H9 (cell line): ENCODE measurements around the gene LRRK1. TPM values are rescaled to one million over a fixed set of nuclear protein-coding genes. Genes with fewer than 3 reads are reported as not detected.

Experiments used
- DNase-seq: peaks from one replicate; pipeline ENCODE4 v3.0.0-alpha.2; 2017
- H2AFZ ChIP-seq: one replicate; pipeline ENCODE4 v1.6.1; 2013; ENCODE audit warnings: mild to moderate bottlenecking, low read length, control low read depth, moderate library complexity
- H2AK5ac ChIP-seq: 2 replicates; pipeline ENCODE4 v1.6.1; 2013; ENCODE audit warnings: low read length, control low read depth, mixed read lengths; ENCODE audit not compliant: insufficient read length
- H2BK120ac ChIP-seq: one replicate; pipeline ENCODE4 v1.6.1; 2013; ENCODE audit warnings: low read depth, mild to moderate bottlenecking, low read length, control low read depth, inconsistent platforms; ENCODE audit not compliant: poor library complexity, severe bottlenecking
- H2BK12ac ChIP-seq: 2 replicates; pipeline ENCODE4 v1.6.1; 2013; ENCODE audit warnings: low read length, control low read depth, mixed read lengths, low read depth; ENCODE audit not compliant: insufficient read length
- H2BK15ac ChIP-seq: 2 replicates; pipeline ENCODE4 v1.6.1; 2013; ENCODE audit warnings: low read depth, low read length, control low read depth
- H2BK20ac ChIP-seq: one replicate; pipeline ENCODE4 v1.6.1; 2013; ENCODE audit warnings: low read depth, mild to moderate bottlenecking, low read length, control low read depth, inconsistent platforms; ENCODE audit not compliant: poor library complexity, severe bottlenecking
- H2BK5ac ChIP-seq: 2 replicates; pipeline ENCODE4 v1.6.1; 2013; ENCODE audit warnings: low read length, control low read depth, mixed read lengths; ENCODE audit not compliant: insufficient read length
- H3K14ac ChIP-seq: 2 replicates; pipeline ENCODE4 v1.6.1; 2013; ENCODE audit warnings: low read length, control low read depth; ENCODE audit not compliant: insufficient read depth
- H3K18ac ChIP-seq: 2 replicates; pipeline ENCODE4 v1.6.1; 2013; ENCODE audit warnings: low read depth, mild to moderate bottlenecking, mixed read lengths, low read length, control low read depth; ENCODE audit not compliant: insufficient read length
- H3K23ac ChIP-seq: 2 replicates; pipeline ENCODE4 v1.6.1; 2013; ENCODE audit warnings: low read length, control low read depth, mixed read lengths, low read depth; ENCODE audit not compliant: insufficient read length
- H3K23me2 ChIP-seq: 2 replicates; pipeline ENCODE4 v1.6.1; 2013; ENCODE audit warnings: low read depth, mild to moderate bottlenecking, mixed read lengths, low read length, control low read depth; ENCODE audit not compliant: insufficient read length, poor library complexity, severe bottlenecking
- H3K27ac ChIP-seq: 2 replicates; pipeline ENCODE4 v1.5.1; 2013; ENCODE audit warnings: low read length, control low read depth, mixed read lengths, low read depth; ENCODE audit not compliant: insufficient read length
- H3K27me3 ChIP-seq: 2 replicates; pipeline ENCODE4 v1.6.1; 2013; ENCODE audit warnings: low read length, control low read depth, inconsistent platforms; ENCODE audit not compliant: insufficient read depth
- H3K4ac ChIP-seq: 2 replicates; pipeline ENCODE4 v1.6.1; 2013; ENCODE audit warnings: low read depth, mild to moderate bottlenecking, control low read depth, inconsistent platforms, low read length, moderate library complexity
- H3K4me1 ChIP-seq: 2 replicates; pipeline ENCODE4 v1.6.1; 2013; ENCODE audit warnings: low read length, control low read depth, inconsistent platforms; ENCODE audit not compliant: insufficient read depth
- H3K4me2 ChIP-seq: 2 replicates; pipeline ENCODE4 v1.6.1; 2013; ENCODE audit warnings: low read length, control low read depth, mixed read lengths; ENCODE audit not compliant: insufficient read length, insufficient read depth
- H3K56ac ChIP-seq: 2 replicates; pipeline ENCODE4 v1.6.1; 2013; ENCODE audit warnings: low read depth, mild to moderate bottlenecking, mixed read lengths, low read length, control low read depth; ENCODE audit not compliant: insufficient read length
- H3K79me1 ChIP-seq: 2 replicates; pipeline ENCODE4 v1.6.1; 2013; ENCODE audit warnings: low read depth, mild to moderate bottlenecking, moderate library complexity, low read length, control low read depth, inconsistent platforms; ENCODE audit not compliant: insufficient read depth, poor library complexity, severe bottlenecking
- H3K79me2 ChIP-seq: 2 replicates; pipeline ENCODE4 v1.6.1; 2013; ENCODE audit warnings: low read length, control low read depth, inconsistent platforms; ENCODE audit not compliant: insufficient read depth
- H3K9ac ChIP-seq: 2 replicates; pipeline ENCODE4 v1.6.1; 2013; ENCODE audit warnings: low read length, control low read depth, mixed read lengths; ENCODE audit not compliant: insufficient read length; ENCODE audit errors: extremely low read depth
- H3K9me3 ChIP-seq: one replicate; pipeline ENCODE4 v1.6.1; 2013; ENCODE audit warnings: low read depth, low read length, inconsistent platforms; ENCODE audit not compliant: control insufficient read depth
- H3T11ph ChIP-seq: one replicate; pipeline ENCODE4 v1.6.1; 2013; ENCODE audit warnings: mild to moderate bottlenecking, low read length, control low read depth, inconsistent platforms
- H4K20me1 ChIP-seq: one replicate; pipeline ENCODE4 v1.6.1; 2013; ENCODE audit not compliant: control insufficient read depth, insufficient read length, insufficient read depth
- H4K5ac ChIP-seq: 2 replicates; pipeline ENCODE4 v1.6.1; 2013; ENCODE audit warnings: low read depth, mild to moderate bottlenecking, mixed read lengths, low read length, control low read depth; ENCODE audit not compliant: insufficient read length
- H4K8ac ChIP-seq: replicated peaks from 2 replicates; pipeline ENCODE4 v1.6.1; 2013; ENCODE audit warnings: low read length, control low read depth, mixed read lengths, low read depth; ENCODE audit not compliant: insufficient read length
- H4K91ac ChIP-seq: 2 replicates; pipeline ENCODE4 v1.6.1; 2013; ENCODE audit warnings: low read depth, mild to moderate bottlenecking, moderate library complexity, mixed read lengths, low read length, control low read depth; ENCODE audit not compliant: insufficient read length
- H3K27ac Mint-ChIP-seq, 3 experiments: 2 replicates in 2 of 3; 3 replicates in 1 of 3; pipeline ENCODE4 v1.8.0; 2020 to 2021; ENCODE audit warnings: mixed read lengths in 3 of 3, mild to moderate bottlenecking in 1 of 3, moderate library complexity in 1 of 3
- H3K27me3 Mint-ChIP-seq: 2 replicates; pipeline ENCODE4 v1.8.0; 2021; ENCODE audit warnings: low read depth, mild to moderate bottlenecking, moderate library complexity, mixed read lengths
- H3K36me3 Mint-ChIP-seq, 3 experiments: 2 replicates in 2 of 3; 3 replicates in 1 of 3; pipeline ENCODE4 v1.8.0; 2020 to 2021; ENCODE audit warnings: low read depth in 3 of 3, mixed read lengths in 3 of 3; ENCODE audit not compliant: insufficient read depth in 1 of 3
- H3K4me1 Mint-ChIP-seq, 2 experiments: 2 replicates each; pipeline ENCODE4 v1.8.0; 2020; ENCODE audit warnings: mixed read lengths in 2 of 2
- H3K4me3 Mint-ChIP-seq, 2 experiments: 2 replicates in 1 of 2; 3 replicates in 1 of 2; pipeline ENCODE4 v1.8.0; 2020 to 2021; ENCODE audit warnings: mild to moderate bottlenecking in 2 of 2, mixed read lengths in 2 of 2, moderate library complexity in 1 of 2
- H3K9me3 Mint-ChIP-seq, 2 experiments: 2 replicates in 1 of 2; 3 replicates in 1 of 2; pipeline ENCODE4 v1.8.0; 2020; ENCODE audit warnings: mild to moderate bottlenecking in 2 of 2, mixed read lengths in 2 of 2, moderate library complexity in 1 of 2
- CTCF ChIP-seq: fragments of 200-600 bp; sonication (generic); conservative IDR thresholded peaks from 3 replicates; pipeline ENCODE4 v1.8.0; 2021; ENCODE audit warnings: antibody characterized with exemption, mild to moderate bottlenecking
- WGBS: extraction: QIAGEN DNeasy Blood & Tissue Kit; methylation state at CpG from one replicate; pipeline ENCODE4 v1.1.7; 2013; ENCODE audit warnings: missing lambda C conversion rate, low lambda C conversion rate, mixed read lengths; ENCODE audit not compliant: insufficient read length; ENCODE audit errors: extremely low coverage; 5-methylcytosine and 5-hydroxymethylcytosine counted together
- total RNA-seq: library from RNA; stranded (reverse); gene quantifications from 2 replicates; pipeline ENCODE4 v1.2.1, GENCODE V29; 2021

The LRRK1 gene
- total RNA-seq, 1 experiment from 2014 or later: 4.0 TPM

DNA sequence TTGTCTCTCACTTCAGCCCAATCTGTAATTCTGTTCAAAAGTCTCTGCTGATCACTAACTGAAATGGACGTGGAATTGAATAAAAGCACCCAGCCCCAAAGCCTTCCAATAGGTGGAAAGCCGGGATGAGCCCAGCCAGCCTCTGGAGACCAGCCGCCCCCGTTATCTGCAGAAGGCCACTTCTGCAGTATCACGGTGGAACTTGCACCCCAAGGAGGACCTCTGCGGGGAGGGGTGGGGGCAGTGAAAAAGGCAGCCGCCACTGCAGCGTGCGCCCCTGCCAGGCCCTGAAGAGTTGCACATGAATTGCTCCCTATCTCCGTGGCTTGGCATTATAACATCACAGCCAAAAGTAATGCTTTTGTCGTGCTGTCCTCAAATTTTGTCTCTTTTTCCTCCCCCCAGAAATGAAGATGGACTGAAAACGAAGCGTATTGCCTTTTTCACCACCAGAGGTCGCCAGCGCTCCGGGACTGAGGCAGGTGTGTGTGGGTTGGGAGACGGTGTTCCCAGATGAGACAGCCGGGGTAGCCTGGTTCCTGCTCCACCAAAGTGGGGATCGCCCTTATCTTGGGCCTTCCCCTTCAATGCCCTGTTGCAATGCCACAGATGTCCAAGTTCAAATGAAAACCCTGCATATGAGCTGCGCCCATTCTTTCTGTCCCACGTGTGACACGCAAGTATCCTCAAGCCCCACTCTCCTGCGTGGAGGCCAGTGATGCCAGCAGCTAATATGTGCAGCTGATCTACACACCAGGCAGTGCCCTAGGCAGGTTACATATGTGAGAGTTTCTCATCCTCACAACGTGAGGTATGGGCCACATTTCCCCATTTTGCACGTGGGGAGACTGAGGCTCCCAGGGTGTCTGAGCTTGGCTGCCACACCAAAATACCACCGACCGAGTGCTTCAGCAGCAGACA is 96.0 kb downstream of the LRRK1 start:
- H2BK15ac ChIP-seq: no peak overlapping the region
- H2BK120ac ChIP-seq: no peak overlapping the region
- H3K9ac ChIP-seq: no peak overlapping the region
- no peak overlapping the region for H2BK12ac ChIP-seq
- H2AFZ ChIP-seq: no peak overlapping the region
- H3K79me2 ChIP-seq: no peaks in the 10 kb centered on the region
- H4K5ac ChIP-seq: no peak overlapping the region
- H3K4me1 ChIP-seq: peaks cover 7% of the 10 kb centered on the region
- no peak overlapping the region for H2BK5ac ChIP-seq
- no peak overlapping the region for H4K8ac ChIP-seq
- no peak overlapping the region for H4K91ac ChIP-seq
- H3K4ac ChIP-seq: no peak overlapping the region
- H2BK20ac ChIP-seq: no peak overlapping the region
- H3K27me3 ChIP-seq: no peaks in the 10 kb centered on the region
- no peaks in the 10 kb centered on the region for H3K23me2 ChIP-seq
- peaks cover 3% of the 10 kb centered on the region for H3K27me3 Mint-ChIP-seq
- H3K27ac Mint-ChIP-seq: no peak overlapping the region; a peak in 2 of 7 replicates
- H3K4me3 Mint-ChIP-seq: no peak overlapping the region
- H2AK5ac ChIP-seq: no peak overlapping the region
- DNase-seq: peak; percentile 81
- peak; percentile 95 for TF ChIP-seq CTCF
- peaks cover 34 to 36% of the 10 kb centered on the region in 2 experiments for H3K4me1 Mint-ChIP-seq
- H3K56ac ChIP-seq: no peak overlapping the region
- no peak overlapping the region for H3K23ac ChIP-seq
- H3K36me3 Mint-ChIP-seq: peaks cover 0 to 6% (median 0%) of the 10 kb centered on the region in 3 experiments; a peak in 2 of 7 replicates
- no CpG with 5 or more reads among the region's 27 CpGs for WGBS
- no peak overlapping the region for H3K18ac ChIP-seq
- H3K14ac ChIP-seq: no peak overlapping the region; the same call in 1 of the 2 replicates
- H3K27ac ChIP-seq: no peak overlapping the region
- peaks cover 0 to 7% of the 10 kb centered on the region in 2 experiments; a peak in 2 of 5 replicates for H3K9me3 Mint-ChIP-seq
- no peaks in the 10 kb centered on the region for H3K79me1 ChIP-seq
- no peak overlapping the region for H3T11ph ChIP-seq
- H4K20me1 ChIP-seq: peaks cover 2% of the 10 kb centered on the region
- no peaks in the 10 kb centered on the region for H3K9me3 ChIP-seq
- no peak overlapping the region for H3K4me2 ChIP-seq
